OCI-LY7 (cell line): ENCODE measurements around the gene SLC37A2. TPM values are rescaled to one million over a fixed set of nuclear protein-coding genes. Genes with fewer than 3 reads are reported as not detected.

Source experiments
- BruUV-seq: library from RNA; stranded (reverse); fragments of 400-500 nt; replicated peaks from 2 replicates; lab custom pipeline; 2021; lab: Mats Ljungman, UMichigan
- CTCF ChIA-PET: fragments of 300-600 bp; sonication (Branson Sonifier 250); formaldehyde crosslinking; loops from one replicate; lab custom pipeline; 2022; ENCODE audit warnings: antibody characterized with exemption; ENCODE audit not compliant: unreplicated experiment; lab: Charles Lee
- POLR2A ChIA-PET: fragments of 300-600 bp; sonication (Branson Sonifier 250); formaldehyde crosslinking; loops from one replicate; lab custom pipeline; 2022; ENCODE audit warnings: antibody characterized with exemption; lab: Charles Lee
- DNase-seq: peaks from one replicate; pipeline ENCODE4 v3.0.0-alpha.2; 2015; ENCODE audit warnings: low spot score
- H2AFZ ChIP-seq: fragments of 200-600 bp; sonication (generic), shearing (Covaris generic); 2 replicates; pipeline ENCODE4 v1.6.1; 2014; ENCODE audit warnings: mild to moderate bottlenecking, antibody characterized with exemption, low read length, moderate library complexity
- H3K27ac ChIP-seq: fragments of 200-600 bp; sonication (generic); 2 replicates; pipeline ENCODE4 v1.5.1; 2014; ENCODE audit warnings: mixed run types, low read depth, mild to moderate bottlenecking, moderate library complexity, low read length, inconsistent platforms; ENCODE audit not compliant: poor library complexity, severe bottlenecking
- H3K36me3 ChIP-seq: fragments of 200-600 bp; sonication (generic); 2 replicates; pipeline ENCODE4 v1.6.1; 2014; ENCODE audit warnings: mild to moderate bottlenecking, antibody characterized with exemption, low read length, moderate library complexity, mixed read lengths; ENCODE audit not compliant: insufficient read depth
- H3K4me1 ChIP-seq: fragments of 200-600 bp; sonication (generic); 2 replicates; pipeline ENCODE4 v1.5.1; 2014; ENCODE audit warnings: mild to moderate bottlenecking, low read length; ENCODE audit not compliant: insufficient read depth, poor library complexity, severe bottlenecking
- H3K4me2 ChIP-seq: fragments of 200-600 bp; sonication (generic); 2 replicates; pipeline ENCODE4 v1.6.1; 2014; ENCODE audit warnings: mild to moderate bottlenecking, low read length
- H3K4me3 ChIP-seq: fragments of 200-600 bp; sonication (generic); 2 replicates; pipeline ENCODE4 v1.5.1; 2014; ENCODE audit warnings: mild to moderate bottlenecking, low read depth, low read length; ENCODE audit not compliant: poor library complexity, severe bottlenecking
- H3K79me2 ChIP-seq: fragments of 200-600 bp; sonication (generic); 2 replicates; pipeline ENCODE4 v1.6.1; 2016; ENCODE audit warnings: low read depth, mild to moderate bottlenecking, low read length, moderate library complexity, mixed read lengths; ENCODE audit not compliant: insufficient read depth
- H3K9me2 ChIP-seq: fragments of 200-600 bp; sonication (generic); 2 replicates; pipeline ENCODE4 v1.6.1; 2016; ENCODE audit warnings: mild to moderate bottlenecking, low read length, mixed read lengths; ENCODE audit not compliant: insufficient read depth
- H3K9me3 ChIP-seq: fragments of 200-600 bp; sonication (generic); 2 replicates; pipeline ENCODE4 v1.6.1; 2014; ENCODE audit warnings: mild to moderate bottlenecking, mixed run types, low read length, mixed read lengths
- H4K20me1 ChIP-seq: fragments of 200-600 bp; sonication (generic); 2 replicates; pipeline ENCODE4 v1.6.1; 2014; ENCODE audit warnings: mild to moderate bottlenecking, antibody characterized with exemption, low read length, moderate library complexity, mixed read lengths; ENCODE audit not compliant: insufficient read depth
- CTCF ChIP-seq: fragments of 200-600 bp; sonication (generic); conservative IDR thresholded peaks from 2 replicates; pipeline ENCODE4 v1.5.1; 2014; ENCODE audit warnings: mild to moderate bottlenecking, antibody characterized with exemption, low read length, moderate library complexity, mixed read lengths
- EZH2phosphoT487 ChIP-seq: fragments of 200-600 bp; sonication (generic); IDR thresholded peaks from 2 replicates; pipeline ENCODE4 v1.6.1; 2018; ENCODE audit warnings: low read depth, borderline replicate concordance, mild to moderate bottlenecking, mixed run types, antibody characterized with exemption, low read length, moderate library complexity, mixed read lengths
- intact Hi-C: fragments of 100-400 bp; cut with micrococcal nuclease; formaldehyde crosslinking; loops from one replicate; pipeline ENCODE4 v1.10.0; 2022; ENCODE audit not compliant: unreplicated experiment
- total RNA-seq, 2 experiments: library from RNA; depleted of rRNA in 1 of 2; stranded (reverse); fragments of >200 nt in 1 of 2; shearing (Covaris generic) in 1 of 2; gene quantifications; 2 replicates each; pipeline ENCODE4 v1.2.3, GENCODE V29; 2014 to 2022

SLC37A2 gene
- total RNA-seq, 2 experiments from 2014 or later: 0.57 to 0.93 TPM

GRCh38 chr11:125085301-125086081 is 22.4 kb downstream of the SLC37A2 start:
- POLR2A ChIA-PET: interaction anchor here (0.7 kb wide), 1 partner anchor 13 kb away, joined by 3 read pairs; no protein-coding TSS in a partner anchor
- peak; percentile 50 for TF ChIP-seq CTCF
- no peak for TF ChIP-seq EZH2phosphoT487
- H3K36me3 ChIP-seq: no peaks in the 10 kb centered on the region

GRCh38 chr11:125086633-125087296 is 23.7 kb downstream of the SLC37A2 start:
- no peaks in the 10 kb centered on the region for H3K79me2 ChIP-seq
- H3K4me1 ChIP-seq: no peaks in the 10 kb centered on the region
- intact Hi-C loops: no loop called here
- no peak overlapping the region for H3K27ac ChIP-seq
- H3K9me2 ChIP-seq: no peaks in the 10 kb centered on the region
- H3K36me3 ChIP-seq: no peaks in the 10 kb centered on the region
- H2AFZ ChIP-seq: no peak overlapping the region
- BruUV-seq: no TSS peak
- no peak overlapping the region for H3K4me2 ChIP-seq
- DNase-seq: no peak
- CTCF ChIA-PET: interaction anchor here (1.0 kb wide), 1 partner anchor 14 kb away, joined by 3 read pairs; no protein-coding TSS in a partner anchor
- H3K4me3 ChIP-seq: no peak overlapping the region
- TF ChIP-seq EZH2phosphoT487: no peak
- no peak for TF ChIP-seq CTCF
- no peaks in the 10 kb centered on the region for H4K20me1 ChIP-seq
- POLR2A ChIA-PET: interaction anchor here (0.7 kb wide), 1 partner anchor 14 kb away, joined by 3 read pairs; no protein-coding TSS in a partner anchor
- no peaks in the 10 kb centered on the region for H3K9me3 ChIP-seq

More at GRCh38 chr11:125085301-125086081, 22.4 kb downstream of the SLC37A2 start:
- Histone ChIP-seq H3K4me1 (no peaks in the 10 kb centered on the region), H3K9me3 (no peaks in the 10 kb centered on the region), H2AFZ (no peak overlapping the region), H3K9me2 (no peaks in the 10 kb centered on the region), H3K79me2 (no peaks in the 10 kb centered on the region), H3K4me3 (no peak overlapping the region), H3K4me2 (no peak overlapping the region), H3K27ac (no peak overlapping the region), H4K20me1 (no peaks in the 10 kb centered on the region)
- CTCF ChIA-PET: no interaction called here
- no TSS peak for BruUV-seq
- intact Hi-C loops: no loop called here
- DNase-seq: no peak
